ENCODE measurements around the gene SAMD4A.

The SAMD4A gene

DNA sequence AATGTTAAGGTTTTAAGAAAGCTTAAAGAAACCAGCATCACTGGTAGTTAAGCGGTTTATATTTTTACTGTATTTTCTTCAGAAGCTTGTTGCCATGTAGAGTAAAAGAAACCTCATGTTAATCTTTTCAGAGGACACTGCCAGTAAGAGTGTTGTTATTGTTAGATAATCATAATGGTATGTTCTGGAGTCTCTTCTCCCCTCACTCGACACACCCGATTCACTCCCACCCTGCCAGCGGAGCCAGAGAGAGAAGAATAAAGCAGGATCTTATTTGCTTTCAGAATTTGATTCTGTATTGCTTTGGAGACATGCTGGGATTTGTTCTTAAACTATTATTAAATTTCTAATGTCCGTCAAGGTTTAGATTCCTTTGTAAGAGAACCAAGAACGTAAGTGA is 113.7 kb downstream of the SAMD4A start:
- Mint-ChIP-seq H3K4me3 (no peak overlapping the region), H3K36me3 (ENCODE audit: low read depth) (no peaks in the 10 kb centered on the region), H3K9me3 (no peaks in the 10 kb centered on the region), H3K27ac (no peak overlapping the region), H3K4me1 (ENCODE audit: low read depth) (peaks cover 7% of the 10 kb centered on the region), H3K27me3 (ENCODE audit: low read depth) (peaks cover 52% of the 10 kb centered on the region)

DNA sequence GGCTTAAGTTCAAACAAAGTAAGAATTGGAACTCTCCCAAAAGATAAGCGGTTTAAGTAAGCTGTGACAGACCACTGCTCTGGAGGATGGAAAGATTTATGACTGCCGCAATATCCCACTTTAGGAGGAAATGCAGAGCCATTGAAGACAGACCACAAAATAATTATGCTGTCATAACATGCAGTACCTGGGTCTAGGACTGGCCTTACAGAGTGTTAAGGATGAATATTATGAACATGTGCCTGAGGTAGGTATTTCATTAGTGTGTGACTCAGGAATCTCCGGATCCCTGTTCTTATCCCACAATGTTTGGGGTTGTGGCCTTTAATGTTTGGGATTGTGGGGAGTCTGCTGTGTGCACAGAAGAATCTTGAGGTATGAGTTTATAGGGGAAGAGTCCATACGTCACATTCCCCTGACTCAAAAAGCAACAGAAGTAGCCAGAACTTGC is 114.9 kb downstream of the SAMD4A start:
- H3K36me3 Mint-ChIP-seq (ENCODE audit: low read depth): no peaks in the 10 kb centered on the region
- H3K9me3 Mint-ChIP-seq: no peaks in the 10 kb centered on the region
- H3K27ac Mint-ChIP-seq: no peak overlapping the region
- H3K27me3 Mint-ChIP-seq (ENCODE audit: low read depth): peaks cover 52% of the 10 kb centered on the region
- H3K4me3 Mint-ChIP-seq: no peak overlapping the region
- H3K4me1 Mint-ChIP-seq (ENCODE audit: low read depth): peaks cover 8% of the 10 kb centered on the region

DNA sequence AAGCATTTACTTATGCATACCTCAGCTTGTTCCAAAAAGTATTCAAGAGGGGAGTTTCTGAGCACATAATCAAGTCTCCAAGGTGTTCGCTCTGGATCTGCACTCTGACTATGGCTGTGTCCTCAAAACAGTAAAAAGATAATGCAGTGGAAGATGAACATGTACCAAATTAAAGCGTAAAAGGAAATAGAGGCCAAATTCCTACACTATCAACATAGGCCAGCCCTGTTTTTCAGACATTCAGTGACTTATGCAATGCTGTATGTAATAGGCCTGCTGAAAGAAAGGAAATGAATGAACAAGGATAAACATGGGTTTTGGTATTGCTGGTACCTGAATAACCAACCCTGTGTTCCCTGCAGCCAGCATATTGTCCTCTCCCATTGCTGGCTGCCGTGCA is 115.7 kb downstream of the SAMD4A start:
- H3K4me1 Mint-ChIP-seq (ENCODE audit: low read depth): peaks cover 8% of the 10 kb centered on the region
- no peak overlapping the region for H3K27ac Mint-ChIP-seq
- no peaks in the 10 kb centered on the region for H3K36me3 Mint-ChIP-seq (ENCODE audit: low read depth)
- peaks cover 57% of the 10 kb centered on the region for H3K27me3 Mint-ChIP-seq (ENCODE audit: low read depth)
- no peaks in the 10 kb centered on the region for H3K9me3 Mint-ChIP-seq
- H3K4me3 Mint-ChIP-seq: no peak overlapping the region

DNA sequence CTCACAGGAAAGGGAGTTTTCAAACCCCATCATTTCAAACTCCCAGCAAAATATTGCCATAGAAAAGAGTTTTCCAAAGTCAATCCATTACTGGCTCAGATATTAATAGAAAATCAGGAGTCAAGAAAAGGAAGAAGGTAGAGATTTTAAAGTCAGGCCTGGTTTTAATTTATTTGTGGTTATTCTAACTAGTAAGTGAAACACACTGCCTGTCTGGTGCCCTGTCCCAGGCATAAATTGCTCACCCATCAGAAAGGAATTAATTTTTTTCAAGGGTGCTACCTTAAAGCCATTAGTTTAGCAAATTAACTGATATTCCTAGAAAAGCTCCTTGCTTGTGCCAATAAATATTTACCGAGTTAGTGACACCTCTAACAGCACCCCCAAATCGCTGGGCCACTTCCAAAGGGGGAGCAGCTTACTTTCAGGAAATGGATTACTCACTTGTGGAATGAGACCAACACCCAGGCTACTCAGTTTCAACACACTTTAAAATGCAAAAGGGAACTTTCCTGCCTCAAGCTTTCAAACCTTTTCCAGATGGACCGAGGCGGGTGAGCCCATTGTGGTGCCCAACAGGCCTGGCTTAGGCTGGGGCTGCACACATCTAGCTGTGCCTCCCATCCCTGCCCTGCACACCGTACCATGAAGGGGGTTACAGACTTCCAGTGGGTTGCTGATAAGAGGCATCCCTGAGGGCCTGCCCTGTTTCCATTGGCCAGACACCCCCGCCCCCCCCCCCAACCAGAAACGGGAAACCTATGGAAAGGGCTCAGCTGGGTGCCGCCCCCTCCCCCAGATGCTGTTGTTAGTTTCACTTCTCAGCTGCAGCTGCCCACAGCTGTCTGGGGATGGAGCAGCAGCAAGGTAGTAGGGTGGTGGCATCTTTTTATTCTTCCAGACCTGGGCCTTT is 117.2 kb downstream of the SAMD4A start:
- H3K4me1 Mint-ChIP-seq (ENCODE audit: low read depth): peaks cover 9% of the 10 kb centered on the region
- peaks cover 57% of the 10 kb centered on the region for H3K27me3 Mint-ChIP-seq (ENCODE audit: low read depth)
- no peak overlapping the region for H3K27ac Mint-ChIP-seq
- H3K9me3 Mint-ChIP-seq: no peaks in the 10 kb centered on the region
- H3K4me3 Mint-ChIP-seq: no peak overlapping the region
- H3K36me3 Mint-ChIP-seq (ENCODE audit: low read depth): no peaks in the 10 kb centered on the region

DNA sequence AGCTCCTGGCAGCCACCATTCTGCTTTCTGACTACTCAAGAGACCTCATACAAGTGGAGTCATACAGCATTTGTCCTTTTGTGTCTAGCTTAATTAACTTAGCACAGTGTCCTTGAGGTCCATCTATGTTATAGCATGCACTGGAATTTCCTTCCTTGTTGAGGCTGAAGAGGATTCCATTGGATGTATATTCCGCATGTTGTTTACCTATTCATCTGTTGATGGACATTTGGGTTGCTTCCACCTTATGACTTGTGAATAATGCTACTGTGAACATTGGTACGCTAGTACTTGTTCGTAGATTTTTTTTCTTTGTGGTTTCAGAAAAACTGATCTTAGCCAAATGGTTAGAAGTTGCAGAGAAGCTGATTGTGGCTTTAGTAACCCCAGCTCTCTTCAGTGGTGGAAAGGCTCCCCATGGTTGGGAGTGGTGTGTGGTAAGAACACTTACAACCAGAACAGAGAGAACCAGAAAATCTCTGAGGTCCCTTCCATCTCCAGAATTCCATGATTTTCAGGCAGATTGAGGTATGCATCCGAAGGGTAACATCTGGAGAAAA is 118.4 kb downstream of the SAMD4A start:
- Mint-ChIP-seq H3K9me3 (no peaks in the 10 kb centered on the region), H3K4me1 (ENCODE audit: low read depth) (peaks cover 9% of the 10 kb centered on the region), H3K27ac (no peak overlapping the region), H3K27me3 (ENCODE audit: low read depth) (peaks cover 51% of the 10 kb centered on the region), H3K4me3 (no peak overlapping the region), H3K36me3 (ENCODE audit: low read depth) (no peaks in the 10 kb centered on the region)

DNA sequence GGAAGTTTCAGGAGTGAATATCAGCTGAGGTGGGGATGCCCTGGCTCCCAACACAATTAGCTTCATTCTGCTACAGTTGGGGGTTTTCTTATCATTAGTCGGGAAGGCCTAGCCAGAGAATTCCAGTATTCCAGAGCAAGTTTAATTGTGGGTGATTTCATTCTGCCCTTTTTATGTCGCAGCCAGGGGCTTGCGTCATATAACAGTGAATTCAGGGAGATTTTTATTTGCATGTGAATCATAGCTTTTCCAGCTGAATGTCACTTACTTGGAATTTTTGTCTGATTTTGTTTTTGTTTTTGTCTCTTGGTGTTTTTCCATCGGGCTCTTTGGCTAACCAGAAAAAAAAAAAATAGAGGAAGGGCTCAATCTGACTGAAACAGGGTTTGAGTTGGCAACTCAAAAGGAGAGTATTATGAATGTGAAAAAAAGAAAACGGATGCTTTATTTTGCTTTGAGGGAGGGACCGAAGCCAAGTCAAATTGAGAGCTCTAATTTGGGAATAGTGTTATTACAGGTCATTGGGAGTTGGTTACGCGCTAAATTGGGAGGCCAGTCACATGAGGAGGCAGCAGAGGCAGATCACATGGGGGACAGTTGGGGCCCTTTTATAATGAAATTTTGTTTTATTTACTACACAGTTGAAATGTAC is 119.4 kb downstream of the SAMD4A start:
- Mint-ChIP-seq H3K4me1 (ENCODE audit: low read depth) (peaks cover 9% of the 10 kb centered on the region), H3K27ac (no peak overlapping the region), H3K4me3 (no peak overlapping the region), H3K9me3 (no peaks in the 10 kb centered on the region), H3K27me3 (ENCODE audit: low read depth) (peaks cover 43% of the 10 kb centered on the region), H3K36me3 (ENCODE audit: low read depth) (no peaks in the 10 kb centered on the region)

DNA sequence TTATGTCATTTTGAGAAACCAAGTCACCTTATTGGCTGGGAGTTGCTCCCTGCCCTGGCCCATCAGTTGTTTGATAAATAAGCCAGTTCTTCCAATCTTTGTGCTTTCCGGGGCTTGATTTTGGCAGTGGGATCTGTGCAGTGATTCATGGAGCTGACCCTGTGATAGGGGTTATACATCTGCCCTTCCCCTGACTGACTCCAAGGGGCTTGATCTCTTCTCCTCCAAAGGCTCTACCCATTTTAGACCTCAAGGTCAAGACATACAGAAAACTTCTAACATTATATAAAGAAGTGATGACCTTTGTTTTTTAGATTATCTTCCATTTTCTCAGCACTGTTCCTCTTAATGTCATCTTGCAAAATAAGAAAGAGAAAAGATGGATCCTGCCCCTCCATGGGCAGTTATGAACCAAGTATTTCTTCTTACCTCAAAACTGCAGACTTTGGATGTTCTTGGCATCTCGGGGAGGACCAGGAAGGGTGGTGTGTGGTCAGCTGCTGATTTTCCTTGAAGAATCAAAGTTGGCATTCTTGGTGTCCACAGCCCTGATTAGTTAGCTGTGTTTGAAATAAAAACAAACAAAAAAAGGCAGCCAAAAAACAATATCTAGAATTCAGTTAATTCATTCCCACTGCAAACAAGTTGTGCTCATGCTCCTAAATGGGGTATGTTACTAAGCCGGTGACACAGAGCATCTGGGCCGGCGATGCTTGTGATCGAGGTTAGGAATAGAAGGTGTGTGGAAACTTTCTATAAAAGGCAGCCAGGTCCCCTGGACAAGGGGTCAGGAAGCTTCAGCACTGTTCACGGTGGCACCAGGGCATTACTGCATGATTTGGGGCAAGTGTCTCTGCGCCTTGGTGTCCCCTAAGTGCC is 120.2 kb downstream of the SAMD4A start:
- Mint-ChIP-seq H3K4me1 (ENCODE audit: low read depth) (peaks cover 9% of the 10 kb centered on the region), H3K36me3 (ENCODE audit: low read depth) (no peaks in the 10 kb centered on the region), H3K27ac (no peak overlapping the region), H3K9me3 (no peaks in the 10 kb centered on the region), H3K4me3 (no peak overlapping the region), H3K27me3 (ENCODE audit: low read depth) (peaks cover 43% of the 10 kb centered on the region)

DNA sequence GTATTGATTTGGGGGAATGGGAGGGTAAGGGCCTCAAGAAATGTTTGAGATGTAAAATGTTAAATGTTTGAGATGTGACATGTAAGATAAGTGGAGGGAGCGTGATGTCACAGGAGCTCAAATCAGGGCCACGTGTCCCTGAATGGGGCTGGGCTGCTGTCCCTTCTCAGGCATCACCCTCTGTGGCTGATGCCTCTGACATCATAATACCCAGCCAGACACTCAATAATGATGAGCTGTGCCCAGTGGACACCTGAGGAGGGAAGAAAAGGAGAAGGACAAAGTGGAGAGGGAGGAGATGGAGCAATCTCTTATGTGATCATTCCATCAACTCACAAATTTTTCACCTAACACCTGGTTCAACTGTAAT is 120.8 kb downstream of the SAMD4A start:
- Mint-ChIP-seq H3K4me3 (no peak overlapping the region), H3K9me3 (no peaks in the 10 kb centered on the region), H3K4me1 (ENCODE audit: low read depth) (peaks cover 9% of the 10 kb centered on the region), H3K27ac (no peak overlapping the region), H3K27me3 (ENCODE audit: low read depth) (peaks cover 47% of the 10 kb centered on the region), H3K36me3 (ENCODE audit: low read depth) (no peaks in the 10 kb centered on the region)

DNA sequence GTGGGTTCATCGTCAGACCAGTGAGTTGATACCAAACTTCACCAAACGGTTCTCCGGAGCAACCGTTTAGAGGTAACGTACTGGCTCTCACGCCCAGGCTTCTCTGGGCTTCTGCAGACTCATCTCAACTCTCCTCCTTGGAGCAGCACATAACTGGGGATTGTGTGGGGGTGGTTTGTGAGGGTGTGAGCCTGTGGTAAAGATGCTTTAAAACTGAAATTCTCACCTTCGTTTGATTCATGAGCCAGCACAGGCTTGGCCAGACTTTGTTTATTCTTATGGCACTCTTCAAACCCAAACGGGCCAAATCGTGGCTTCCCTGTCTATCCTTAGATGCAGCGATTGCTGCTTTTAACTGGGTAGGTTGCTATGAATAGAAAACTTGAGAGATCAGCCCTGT is 121.3 kb downstream of the SAMD4A start:
- H3K36me3 Mint-ChIP-seq (ENCODE audit: low read depth): no peaks in the 10 kb centered on the region
- no peaks in the 10 kb centered on the region for H3K9me3 Mint-ChIP-seq
- H3K27me3 Mint-ChIP-seq (ENCODE audit: low read depth): peaks cover 47% of the 10 kb centered on the region
- peaks cover 9% of the 10 kb centered on the region for H3K4me1 Mint-ChIP-seq (ENCODE audit: low read depth)
- H3K27ac Mint-ChIP-seq: no peak overlapping the region
- H3K4me3 Mint-ChIP-seq: no peak overlapping the region

DNA sequence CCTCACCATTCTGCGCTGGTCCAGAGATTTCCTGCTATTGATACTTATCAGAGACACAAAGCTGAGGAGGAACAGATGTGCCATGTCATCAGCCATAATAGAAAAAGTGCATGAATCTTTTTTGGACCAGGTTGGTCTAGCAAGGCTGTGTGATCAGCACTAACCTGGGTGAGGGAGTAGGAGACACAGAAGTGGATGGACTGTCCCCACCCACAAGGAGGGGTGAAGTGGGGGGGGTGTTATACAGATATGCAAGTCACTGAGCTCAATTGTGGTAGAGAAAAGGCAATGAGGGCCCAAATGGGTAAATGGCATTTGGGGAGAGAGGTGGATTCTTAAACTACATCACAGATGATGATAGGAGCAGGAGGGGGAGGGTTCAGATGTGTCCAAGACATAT is 123.0 kb downstream of the SAMD4A start:
- H3K27ac Mint-ChIP-seq: no peak overlapping the region
- H3K9me3 Mint-ChIP-seq: no peaks in the 10 kb centered on the region
- H3K4me1 Mint-ChIP-seq (ENCODE audit: low read depth): peaks cover 7% of the 10 kb centered on the region
- H3K27me3 Mint-ChIP-seq (ENCODE audit: low read depth): peaks cover 53% of the 10 kb centered on the region
- H3K4me3 Mint-ChIP-seq: no peak overlapping the region
- H3K36me3 Mint-ChIP-seq (ENCODE audit: low read depth): no peaks in the 10 kb centered on the region

DNA sequence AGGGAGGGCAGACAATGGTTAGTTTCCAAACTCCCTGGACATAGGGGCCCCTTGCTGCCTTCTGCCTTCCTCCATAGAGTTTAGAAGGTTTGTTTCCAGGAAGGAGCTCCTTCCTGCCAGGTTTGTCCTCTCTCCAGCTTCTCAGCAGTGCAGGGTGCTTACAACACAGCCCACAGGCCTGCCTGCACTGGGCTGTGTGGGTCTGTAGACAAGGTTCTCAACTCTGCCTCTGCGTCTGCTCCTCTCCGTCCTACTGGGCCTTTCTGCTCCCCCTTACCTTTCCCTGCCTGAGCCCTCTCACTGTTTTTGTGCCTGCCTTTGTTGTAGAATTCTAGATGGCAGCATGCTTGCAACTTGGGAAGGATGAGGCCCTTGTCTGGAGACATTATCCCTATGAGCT is 124.0 kb downstream of the SAMD4A start:
- H3K36me3 Mint-ChIP-seq (ENCODE audit: low read depth): no peaks in the 10 kb centered on the region
- no peaks in the 10 kb centered on the region for H3K9me3 Mint-ChIP-seq
- no peak overlapping the region for H3K27ac Mint-ChIP-seq
- peaks cover 2% of the 10 kb centered on the region for H3K4me1 Mint-ChIP-seq (ENCODE audit: low read depth)
- H3K4me3 Mint-ChIP-seq: no peak overlapping the region
- H3K27me3 Mint-ChIP-seq (ENCODE audit: low read depth): peaks cover 48% of the 10 kb centered on the region

DNA sequence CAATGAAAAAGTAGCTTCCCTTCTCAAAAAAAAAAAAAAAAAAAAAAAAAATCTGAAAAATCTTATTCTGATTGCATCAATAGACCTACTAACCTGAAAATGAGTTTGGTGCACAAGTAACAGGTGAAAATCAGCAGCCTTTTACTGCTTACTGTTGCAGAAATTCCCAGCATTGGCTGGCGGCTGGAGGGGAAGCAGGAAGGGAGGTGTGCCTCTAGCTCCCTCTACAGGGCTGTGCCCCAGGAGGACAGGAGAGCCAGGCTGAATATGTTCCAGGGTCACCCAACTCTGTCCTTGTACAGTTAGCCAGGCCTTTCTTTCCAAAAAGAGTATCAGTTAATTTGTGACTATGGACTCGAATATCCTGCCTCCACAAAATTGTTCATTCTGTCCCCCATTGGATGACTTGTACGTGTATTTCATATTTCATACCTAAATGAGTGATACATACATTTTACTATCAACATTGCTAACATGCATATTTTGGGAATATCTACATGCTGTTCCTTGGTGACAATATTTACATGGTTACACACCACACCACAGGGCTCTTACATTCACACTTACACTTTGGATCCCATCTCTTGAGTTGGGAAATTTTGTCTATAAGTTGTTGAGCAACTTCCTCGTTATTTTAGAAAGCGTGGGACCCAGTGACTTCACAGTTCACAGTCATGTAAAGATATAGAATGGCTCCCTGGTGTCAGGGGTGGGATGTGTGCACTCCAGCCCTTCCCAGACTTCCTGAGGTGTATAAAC is 124.8 kb downstream of the SAMD4A start:
- no peaks in the 10 kb centered on the region for H3K9me3 Mint-ChIP-seq
- H3K27ac Mint-ChIP-seq: no peak overlapping the region
- H3K36me3 Mint-ChIP-seq (ENCODE audit: low read depth): no peaks in the 10 kb centered on the region
- H3K4me3 Mint-ChIP-seq: no peak overlapping the region
- peaks cover 2% of the 10 kb centered on the region for H3K4me1 Mint-ChIP-seq (ENCODE audit: low read depth)
- peaks cover 43% of the 10 kb centered on the region for H3K27me3 Mint-ChIP-seq (ENCODE audit: low read depth)

DNA sequence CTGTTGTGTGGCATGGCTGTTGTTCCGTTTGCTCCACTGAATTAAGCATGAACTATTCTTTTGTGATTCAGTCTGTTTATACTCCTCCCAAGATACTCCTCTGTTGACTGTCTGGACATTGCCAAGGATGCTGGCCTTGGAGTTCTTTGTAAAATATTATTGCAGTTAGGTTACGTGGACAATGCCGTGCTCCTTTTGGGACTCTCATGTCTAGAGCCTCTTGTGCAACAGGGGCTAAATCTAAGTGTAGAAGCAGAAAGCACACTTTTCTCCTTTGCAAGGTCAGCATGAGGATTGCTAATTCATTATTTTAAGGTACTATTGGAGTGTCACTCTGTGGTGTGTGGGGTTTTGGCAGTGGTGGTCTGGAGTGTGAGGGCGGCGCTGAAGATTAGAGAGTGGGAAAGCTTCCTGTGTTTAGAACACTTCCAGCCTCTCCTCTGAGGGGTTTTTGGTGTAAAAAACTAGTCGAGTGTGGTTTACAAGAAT is 125.4 kb downstream of the SAMD4A start:
- Mint-ChIP-seq H3K9me3 (no peaks in the 10 kb centered on the region), H3K4me1 (ENCODE audit: low read depth) (peaks cover 2% of the 10 kb centered on the region), H3K27ac (no peak overlapping the region), H3K27me3 (ENCODE audit: low read depth) (peaks cover 43% of the 10 kb centered on the region), H3K36me3 (ENCODE audit: low read depth) (no peaks in the 10 kb centered on the region), H3K4me3 (no peak overlapping the region)
